Stimulated activated CD4-positive, alpha-beta T cell treated with anti-CD3 and anti-CD28 coated beads, Interleukin-15, amount 100 ng/mL, for 1 hour (primary cell): ENCODE data around the gene PANX1.

Experiments used
- DNase-seq, 2 donors: peaks; one replicate each; pipeline ENCODE4 v3.0.0-alpha.2; 2020; ENCODE audit warnings: low read depth in 1 of 2, low spot score in 1 of 2

Gene PANX1

DNA sequence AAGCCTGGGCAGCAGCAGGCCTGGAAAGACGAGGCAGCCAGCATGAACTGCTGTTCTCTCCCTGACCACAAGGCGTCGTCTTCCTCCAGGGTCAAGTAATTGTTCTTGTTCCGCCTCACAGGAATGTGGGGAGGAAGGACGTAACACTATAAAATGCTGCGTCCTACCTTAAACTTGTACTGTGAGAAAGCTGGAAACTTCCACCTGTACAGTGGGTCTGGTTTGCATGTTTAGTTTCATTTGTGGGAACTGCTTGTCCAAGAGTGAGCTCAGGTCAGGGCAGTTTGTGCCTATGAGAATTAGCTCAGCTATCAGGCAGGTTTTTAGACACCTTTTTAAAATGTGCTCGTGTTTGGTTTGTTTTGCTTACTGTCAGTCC lies 55.2 kb downstream of the PANX1 start:
- no peak for DNase-seq

GRCh38 chr11:94184362-94184761 lies 55.7 kb downstream of the PANX1 start:
- DNase-seq: no peak

GRCh38 chr11:94184846-94185245 lies 56.2 kb downstream of the PANX1 start:
- no peak for DNase-seq

DNA sequence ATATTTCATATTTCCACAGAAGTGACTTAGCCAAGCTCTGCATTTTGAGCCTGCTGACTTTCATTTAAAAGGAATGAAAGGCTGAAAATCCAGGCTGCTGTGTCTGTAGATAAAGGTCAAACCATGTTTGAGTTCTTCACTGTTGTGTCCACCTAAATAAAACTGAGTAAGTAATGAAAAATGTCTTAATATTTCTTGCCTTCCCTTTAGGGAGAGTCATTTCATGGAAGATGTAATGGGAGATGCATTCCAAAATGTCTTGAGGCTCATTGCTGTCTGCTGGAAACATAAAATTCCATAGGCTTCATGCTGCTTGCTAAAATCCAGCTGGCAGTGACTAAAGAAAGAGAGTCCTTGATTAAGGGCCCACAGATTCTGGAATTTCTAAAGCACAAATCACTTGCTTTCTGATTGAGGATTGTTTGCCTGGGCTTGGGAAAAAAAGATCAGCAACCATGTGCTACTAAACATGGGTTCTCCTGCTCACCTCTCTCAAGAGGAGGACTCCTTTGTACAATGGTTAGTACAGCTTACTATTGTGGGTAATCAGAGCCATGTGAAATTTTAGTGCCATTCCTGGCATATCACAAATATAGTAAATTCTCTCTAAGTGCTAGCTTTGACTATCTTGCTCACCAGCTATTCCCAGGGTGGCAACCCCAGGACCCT lies 56.9 kb downstream of the PANX1 start:
- no peak for DNase-seq

GRCh38 chr11:94186342-94187203 lies 57.9 kb downstream of the PANX1 start:
- no peak for DNase-seq

GRCh38 chr11:94193288-94193687 lies 64.6 kb downstream of the PANX1 start:
- DNase-seq: no peak

GRCh38 chr11:94194712-94195111 lies 66.1 kb downstream of the PANX1 start:
- no peak for DNase-seq

- no peak for DNase-seq
Measured at GRCh38 chr11:94196363-94196762, 67.7 kb downstream of the PANX1 start.

- DNase-seq: no peak
Measured at GRCh38 chr11:94198718-94199117, 70.1 kb downstream of the PANX1 start.

DNA sequence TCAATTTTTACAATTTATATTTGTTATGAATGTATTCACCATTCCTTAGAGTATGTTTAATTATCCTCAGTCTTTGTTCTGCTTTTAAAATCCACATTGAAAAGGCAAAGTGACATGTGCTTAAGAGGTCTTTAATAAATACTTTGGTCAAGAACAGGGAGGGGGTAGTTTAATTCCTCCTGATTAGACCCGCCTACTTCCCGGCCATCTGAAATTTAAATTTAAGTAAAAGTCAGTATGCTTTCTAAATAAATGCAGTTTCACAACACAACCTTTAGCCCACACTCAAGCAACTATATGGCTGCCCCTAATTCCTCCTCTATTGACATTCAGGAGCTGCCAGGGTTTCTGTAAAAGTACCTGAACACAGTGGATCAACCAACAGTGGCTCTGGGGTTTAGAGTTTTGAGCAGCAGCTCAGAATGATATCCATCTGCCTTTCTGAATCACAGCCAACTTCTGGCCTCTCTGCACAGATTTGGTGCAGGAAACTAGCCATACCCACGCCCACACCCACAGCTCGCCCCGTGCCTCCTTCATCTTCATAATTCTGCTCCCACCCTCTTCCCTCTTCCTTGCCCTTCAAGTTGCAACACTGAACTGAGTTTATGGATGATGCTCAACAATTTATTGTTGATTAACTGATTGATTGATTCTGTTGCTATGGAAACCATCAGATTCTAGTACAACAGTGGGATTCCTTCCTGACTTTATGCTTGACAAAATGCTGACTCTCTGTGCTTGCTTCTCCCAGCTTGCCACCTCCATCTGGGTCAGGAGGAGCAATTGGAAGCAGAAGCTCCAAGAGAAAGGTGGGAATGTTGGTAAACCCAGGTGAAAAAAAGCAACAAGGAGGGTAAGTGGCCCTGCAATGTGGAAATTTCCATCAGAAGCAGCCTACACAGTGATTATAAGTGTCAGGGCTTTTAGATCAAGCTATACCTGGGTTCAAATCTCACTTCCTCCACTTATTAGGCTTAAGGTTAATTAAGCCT lies 70.8 kb downstream of the PANX1 start:
- DNase-seq: no peak

GRCh38 chr11:94201004-94201465 lies 72.4 kb downstream of the PANX1 start:
- DNase-seq: no peak

- DNase-seq: no peak
Measured at GRCh38 chr11:94203070-94203469, 74.4 kb downstream of the PANX1 start.

GRCh38 chr11:94211261-94211830 lies 82.7 kb downstream of the PANX1 start:
- DNase-seq: no peak

- no peak for DNase-seq
Measured at GRCh38 chr11:94212898-94213297, 84.3 kb downstream of the PANX1 start.

DNA sequence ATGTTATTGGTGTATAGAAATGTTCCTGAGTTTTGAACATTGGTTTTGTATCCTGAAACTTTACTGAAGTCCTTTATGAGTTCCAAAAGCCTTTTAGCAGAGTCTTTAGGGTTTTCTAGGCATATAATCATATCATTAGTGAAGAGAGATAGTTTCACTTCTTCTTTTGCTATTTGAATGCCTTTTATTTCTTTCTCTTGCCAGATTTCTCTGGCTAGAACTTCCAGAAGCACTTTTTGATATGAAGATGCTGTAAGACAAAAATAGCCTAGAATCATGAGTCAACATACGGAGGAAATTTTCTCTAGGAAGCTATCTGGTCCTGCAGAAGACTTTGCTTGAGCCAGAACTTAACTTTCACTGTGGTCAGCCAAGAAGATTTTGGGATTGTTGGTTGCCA lies 89.1 kb downstream of the PANX1 start:
- no peak for DNase-seq

GRCh38 chr11:94218372-94218771 lies 89.7 kb downstream of the PANX1 start:
- no peak for DNase-seq

GRCh38 chr11:94219771-94220170 lies 91.1 kb downstream of the PANX1 start:
- DNase-seq: no peak

DNA sequence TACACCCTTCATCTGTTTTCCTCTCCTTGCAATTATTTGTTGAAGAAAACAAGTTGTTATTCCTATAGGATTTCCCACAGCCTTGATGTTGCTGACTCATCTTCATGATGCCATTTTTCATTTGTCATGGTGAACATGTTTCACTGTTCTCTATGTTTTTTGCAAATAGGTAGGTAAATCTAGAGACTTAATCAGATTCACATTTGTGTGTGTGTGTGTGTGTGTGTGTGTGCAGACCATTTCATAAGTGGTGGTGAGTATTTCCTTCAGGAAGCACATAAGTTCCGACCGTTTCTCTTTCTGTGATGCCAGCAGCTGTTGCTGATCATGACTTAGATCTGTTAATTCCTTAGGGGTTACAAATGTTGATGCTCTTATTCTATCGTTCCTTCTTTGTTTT lies 95.4 kb downstream of the PANX1 start:
- DNase-seq: no peak
